GM20000 (cell line): Measurements from ENCODE around the gene NDUFA12.

Source experiments
- DNase-seq: peaks from one replicate; pipeline ENCODE4 v3.0.0; 2012; ENCODE audit warnings: low spot score
- TF ChIP-seq, protein P1 (sequence below): IDR thresholded peaks from 2 replicates; pipeline ENCODE4 v1.5.1; 2012; ENCODE audit warnings: mild to moderate bottlenecking, control low read depth; ENCODE audit errors: extremely low read depth, missing control alignments

The NDUFA12 gene

DNA sequence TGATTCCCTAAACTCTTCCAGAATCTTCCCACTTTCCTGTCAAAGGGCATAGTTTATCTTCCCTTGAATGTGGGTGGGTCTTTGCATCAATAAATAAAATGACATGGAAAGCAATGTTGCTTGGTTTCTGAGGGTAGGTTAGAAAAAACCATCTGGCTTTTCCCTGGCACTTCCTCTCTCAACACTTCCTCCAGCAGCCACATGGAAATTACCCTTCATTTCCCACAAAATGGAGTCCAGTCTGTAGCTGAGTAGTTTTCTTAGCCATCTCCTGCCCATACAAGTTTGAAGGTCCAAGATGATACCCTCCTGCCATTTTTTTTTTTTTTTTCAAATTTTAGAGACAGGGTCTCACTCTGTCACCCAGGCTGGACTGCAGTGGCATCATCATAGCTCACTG is 11.1 kb upstream of the NDUFA12 start:
- TF ChIP-seq, protein P1, sequence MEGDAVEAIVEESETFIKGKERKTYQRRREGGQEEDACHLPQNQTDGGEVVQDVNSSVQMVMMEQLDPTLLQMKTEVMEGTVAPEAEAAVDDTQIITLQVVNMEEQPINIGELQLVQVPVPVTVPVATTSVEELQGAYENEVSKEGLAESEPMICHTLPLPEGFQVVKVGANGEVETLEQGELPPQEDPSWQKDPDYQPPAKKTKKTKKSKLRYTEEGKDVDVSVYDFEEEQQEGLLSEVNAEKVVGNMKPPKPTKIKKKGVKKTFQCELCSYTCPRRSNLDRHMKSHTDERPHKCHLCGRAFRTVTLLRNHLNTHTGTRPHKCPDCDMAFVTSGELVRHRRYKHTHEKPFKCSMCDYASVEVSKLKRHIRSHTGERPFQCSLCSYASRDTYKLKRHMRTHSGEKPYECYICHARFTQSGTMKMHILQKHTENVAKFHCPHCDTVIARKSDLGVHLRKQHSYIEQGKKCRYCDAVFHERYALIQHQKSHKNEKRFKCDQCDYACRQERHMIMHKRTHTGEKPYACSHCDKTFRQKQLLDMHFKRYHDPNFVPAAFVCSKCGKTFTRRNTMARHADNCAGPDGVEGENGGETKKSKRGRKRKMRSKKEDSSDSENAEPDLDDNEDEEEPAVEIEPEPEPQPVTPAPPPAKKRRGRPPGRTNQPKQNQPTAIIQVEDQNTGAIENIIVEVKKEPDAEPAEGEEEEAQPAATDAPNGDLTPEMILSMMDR = no peak
- DNase-seq = no peak

DNA sequence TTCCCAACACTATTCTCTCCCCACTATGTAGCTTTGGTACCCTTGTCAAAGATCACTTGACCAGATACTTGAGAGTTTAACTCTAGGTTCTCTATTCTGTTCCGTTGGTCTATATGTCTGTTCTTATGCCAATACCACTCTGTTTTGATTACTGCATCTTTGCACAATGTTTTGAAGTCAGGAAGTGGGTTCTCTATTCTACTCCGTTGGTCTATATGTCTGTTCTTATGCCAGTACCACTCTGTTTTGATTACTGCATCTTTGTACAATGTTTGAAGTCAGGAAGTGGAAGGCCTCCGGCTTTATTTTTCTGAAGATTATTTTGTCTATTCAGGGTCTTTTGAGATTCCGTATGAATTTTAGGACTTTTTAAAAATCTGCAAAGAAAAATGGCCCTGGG is 2.7 kb upstream of the NDUFA12 start:
- TF ChIP-seq, protein P1 = no peak
- DNase-seq = no peak

DNA sequence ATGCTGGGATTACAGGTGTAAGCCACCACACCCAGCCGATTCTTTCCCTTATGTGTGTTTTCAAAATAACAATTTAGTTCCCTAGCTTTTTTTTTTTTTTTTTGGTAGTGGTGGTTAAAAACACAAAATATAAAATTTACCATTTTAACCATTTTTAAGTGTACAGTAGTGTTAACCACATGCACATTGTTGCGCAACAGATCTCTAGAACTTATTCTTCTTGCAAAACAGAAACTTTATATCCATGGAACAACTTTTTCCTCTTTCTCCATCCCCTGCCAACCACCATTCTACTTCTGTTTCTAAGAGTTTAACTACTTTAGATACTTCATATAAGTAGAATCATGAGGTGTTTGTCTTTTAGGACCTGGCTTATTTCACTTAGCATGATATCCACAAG is 1.1 kb upstream of the NDUFA12 start:
- TF ChIP-seq, protein P1 = no peak
- no peak for DNase-seq

DNA sequence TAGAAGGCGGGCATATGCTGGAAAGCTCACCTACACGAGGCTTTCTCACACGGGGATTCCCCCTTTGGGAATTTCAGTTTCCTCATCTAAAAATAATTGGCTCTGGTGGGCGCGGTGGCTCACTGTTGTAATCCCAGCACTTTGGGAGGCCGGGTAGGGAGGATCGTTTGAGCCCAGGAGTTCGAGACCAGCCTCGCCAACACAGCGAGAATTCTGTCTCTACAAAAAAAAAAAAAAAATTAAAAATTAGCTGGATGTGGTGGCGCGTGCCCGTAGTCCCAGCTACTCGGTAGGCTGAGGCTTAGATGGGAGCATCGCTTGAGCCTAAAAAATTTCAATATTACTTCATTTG is 400 bp upstream of the NDUFA12 start:
- no peak for DNase-seq
- TF ChIP-seq, protein P1 = no peak

DNA sequence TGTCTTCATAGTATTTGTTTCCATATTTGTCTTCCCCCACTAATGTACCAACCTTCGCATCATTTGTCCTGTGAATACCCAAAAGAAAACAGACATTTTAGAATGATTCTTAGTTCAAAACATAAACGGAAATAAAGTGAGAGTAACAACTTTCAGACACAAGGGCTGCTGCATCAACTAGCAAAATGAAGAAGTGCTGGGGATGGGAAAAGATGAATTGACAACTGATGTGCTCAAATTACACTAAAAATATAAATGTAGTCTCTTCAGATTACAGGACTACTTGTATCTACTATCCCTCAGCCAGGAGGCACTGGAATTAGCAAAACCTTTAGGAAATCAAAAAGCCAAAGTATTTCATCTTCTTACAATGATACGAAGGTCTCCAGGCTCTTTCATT is 743 bp downstream of the NDUFA12 start:
- TF ChIP-seq, protein P1 = no peak
- no peak for DNase-seq

DNA sequence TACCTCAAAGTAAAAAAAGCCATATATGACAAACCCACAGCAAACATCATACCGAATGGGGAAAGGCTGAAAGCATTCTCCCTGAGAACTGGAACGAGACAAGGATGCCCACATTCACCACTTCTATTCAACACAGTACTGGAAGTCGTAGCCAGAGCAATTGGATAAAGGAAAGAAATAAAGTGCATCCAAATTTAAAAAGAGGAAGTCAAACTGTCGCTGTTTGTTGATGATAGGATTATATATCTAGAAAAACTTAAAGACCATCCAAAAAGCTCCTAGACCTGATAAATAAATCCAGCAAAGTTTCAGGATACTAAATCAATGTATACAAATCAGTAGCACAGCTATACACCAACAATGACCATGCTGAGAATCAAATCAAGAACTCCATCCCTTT is 5.2 kb downstream of the NDUFA12 start:
- DNase-seq = no peak
- TF ChIP-seq, protein P1 = no peak

DNA sequence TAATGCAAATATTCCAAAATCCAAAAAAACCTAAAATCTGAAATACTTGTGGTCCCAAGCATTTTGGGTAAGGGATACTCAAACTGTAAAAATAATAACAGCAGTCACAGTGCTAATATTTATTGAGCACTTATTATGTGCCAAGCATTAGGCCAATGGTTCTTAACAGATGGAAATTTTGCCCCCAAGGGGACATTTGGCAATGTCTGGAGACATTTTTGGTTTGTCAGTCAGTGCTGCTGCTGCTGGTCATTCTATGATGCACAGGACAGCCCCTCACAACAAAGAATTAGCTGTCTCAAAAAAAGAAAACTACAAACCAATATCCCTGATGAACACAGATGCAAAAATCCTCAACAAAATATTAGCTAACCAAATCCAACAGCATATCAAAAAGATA is 5.8 kb downstream of the NDUFA12 start:
- no peak for DNase-seq
- TF ChIP-seq, protein P1 = no peak
